T-helper 17 cell (primary cell): ENCODE data around the gene SYNJ2BP. TPM values are rescaled to one million over a fixed set of nuclear protein-coding genes. Genes with fewer than 3 reads are reported as not detected.
"Not testable (repeated sequence)": the region's sequence is repeated elsewhere in the genome, so short reads cannot be mapped to it uniquely, and the experiment has no call there.

Experiments used
- ATAC-seq: fragments of 150-1000 bp; cut with Tn5 transposase; 2 replicates; pipeline ENCODE4 v1.10.0; 2021; ENCODE audit warnings: mild to moderate bottlenecking, moderate library complexity
- DNase-seq, 3 donors: peaks; one replicate each; pipeline versions ENCODE4 v3.0.0 to v3.0.0-alpha.2; 2020 to 2021
- H3K9me3 ChIP-seq: one replicate; pipeline ENCODE4 v1.7.0; 2013; ENCODE audit warnings: low read length, mild to moderate bottlenecking; ENCODE audit not compliant: control insufficient read depth, poor library complexity, severe bottlenecking
- H3K27ac Mint-ChIP-seq: one replicate; pipeline ENCODE4 v1.8.0; 2022; ENCODE audit warnings: mild to moderate bottlenecking, moderate library complexity, mixed read lengths
- H3K27me3 Mint-ChIP-seq: one replicate; pipeline ENCODE4 v1.8.0; 2022; ENCODE audit warnings: mixed read lengths
- H3K36me3 Mint-ChIP-seq: one replicate; pipeline ENCODE4 v1.8.0; 2022; ENCODE audit warnings: low read depth, mixed read lengths
- H3K4me1 Mint-ChIP-seq: one replicate; pipeline ENCODE4 v1.8.0; 2022; ENCODE audit warnings: mild to moderate bottlenecking, mixed read lengths
- H3K4me3 Mint-ChIP-seq: one replicate; pipeline ENCODE4 v1.8.0; 2022; ENCODE audit warnings: mild to moderate bottlenecking, moderate library complexity, mixed read lengths
- total RNA-seq, 4 donors: library from RNA in 2 of 4; stranded (reverse) in 2 of 4; gene quantifications; one replicate each; pipeline ENCODE4 v1.2.3 and lab custom pipeline; 2022 to 2026

SYNJ2BP gene
- total RNA-seq, 2 donors from 2014 or later = 11.5 to 13.3 TPM

DNA sequence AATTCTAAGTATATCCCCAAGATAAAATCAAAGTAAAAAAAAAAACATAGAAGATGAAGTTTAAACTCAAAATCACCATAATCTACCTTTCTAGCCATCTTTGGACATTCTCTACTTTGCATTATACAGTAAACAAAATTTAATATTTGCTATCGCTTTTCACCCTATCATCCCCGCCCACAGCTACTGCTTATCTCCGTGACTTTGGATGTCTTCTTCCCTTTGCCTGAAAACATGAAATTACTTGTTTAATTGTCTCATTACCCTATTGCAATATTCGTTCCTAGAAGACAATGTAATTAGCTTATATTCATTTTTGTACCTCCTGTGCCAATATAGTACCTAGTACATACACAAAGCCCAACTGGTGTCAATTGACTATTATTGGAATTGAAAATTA is 9.3 kb downstream of the SYNJ2BP start:
- H3K9me3 ChIP-seq = no peaks in the 10 kb centered on the region
- Mint-ChIP-seq H3K27ac (no peak overlapping the region), H3K4me3 (no peak overlapping the region), H3K27me3 (no peaks in the 10 kb centered on the region), H3K36me3 (peaks cover 13% of the 10 kb centered on the region), H3K4me1 (peaks cover 39% of the 10 kb centered on the region)
- ATAC-seq (no peak), DNase-seq (no peak)

GRCh38 chr14:70406216-70406615 is 10.7 kb downstream of the SYNJ2BP start:
- not testable (repeated sequence) for H3K36me3 Mint-ChIP-seq, H3K9me3 ChIP-seq, H3K27me3 Mint-ChIP-seq, DNase-seq, H3K4me3 Mint-ChIP-seq, ATAC-seq, H3K27ac Mint-ChIP-seq
- peaks cover 35% of the 10 kb centered on the region for H3K4me1 Mint-ChIP-seq

DNA sequence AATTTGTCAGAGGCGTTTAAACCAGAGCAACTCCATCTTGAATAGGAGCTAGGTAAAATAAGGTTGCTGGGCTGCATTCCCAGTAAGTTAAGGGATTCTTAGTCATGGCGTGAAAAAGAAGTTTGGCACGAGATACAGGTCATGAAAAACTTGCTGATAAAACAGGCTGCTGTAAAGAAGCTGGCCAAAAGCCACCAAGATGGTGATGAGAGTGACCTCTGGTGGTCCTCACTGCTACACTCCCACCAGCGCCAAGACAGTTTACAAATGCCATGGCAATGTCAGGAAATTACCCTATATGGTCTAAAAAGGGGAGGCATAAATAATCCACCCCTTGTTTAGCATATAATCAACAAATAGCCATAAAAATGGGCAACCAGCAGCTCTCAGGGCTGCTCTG is 13.6 kb downstream of the SYNJ2BP start:
- H3K36me3 Mint-ChIP-seq, H3K4me3 Mint-ChIP-seq, H3K27ac Mint-ChIP-seq, H3K9me3 ChIP-seq, H3K27me3 Mint-ChIP-seq, DNase-seq, ATAC-seq: not testable (repeated sequence)
- peaks cover 22% of the 10 kb centered on the region for H3K4me1 Mint-ChIP-seq

DNA sequence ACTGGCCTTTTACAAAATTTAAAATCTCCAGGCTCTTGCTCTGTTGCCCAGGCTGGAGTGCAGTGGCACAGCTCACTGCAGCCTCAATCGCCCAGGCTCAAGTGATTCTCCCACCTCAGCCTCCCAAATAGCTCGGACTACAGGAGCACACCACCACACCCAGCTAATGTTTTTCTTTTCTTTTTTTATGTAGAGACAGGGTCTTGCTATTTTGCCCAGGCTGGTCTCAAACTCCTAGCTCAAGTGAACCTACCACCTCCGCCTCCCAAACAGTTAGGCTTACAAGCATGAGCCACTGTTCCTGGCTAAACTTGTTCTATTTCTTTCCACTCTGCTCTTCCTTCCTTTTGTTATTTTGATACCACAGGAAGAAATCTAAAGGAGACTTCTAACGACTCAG is 15.2 kb downstream of the SYNJ2BP start:
- no peaks in the 10 kb centered on the region for H3K9me3 ChIP-seq
- no peak for ATAC-seq
- no peak for DNase-seq
- peak overlapping the region; percentile 79 for H3K27ac Mint-ChIP-seq
- H3K36me3 Mint-ChIP-seq = no peaks in the 10 kb centered on the region
- no peak overlapping the region for H3K4me3 Mint-ChIP-seq
- H3K27me3 Mint-ChIP-seq = no peaks in the 10 kb centered on the region
- H3K4me1 Mint-ChIP-seq = peaks cover 20% of the 10 kb centered on the region

- no peaks in the 10 kb centered on the region for H3K9me3 ChIP-seq
- Mint-ChIP-seq H3K27ac (no peak overlapping the region), H3K27me3 (no peaks in the 10 kb centered on the region), H3K36me3 (no peaks in the 10 kb centered on the region), H3K4me1 (peaks cover 12% of the 10 kb centered on the region), H3K4me3 (no peak overlapping the region)
- DNase-seq = no peak
- no peak for ATAC-seq
Observed at GRCh38 chr14:70398706-70399431, 18.0 kb downstream of the SYNJ2BP start.

DNA sequence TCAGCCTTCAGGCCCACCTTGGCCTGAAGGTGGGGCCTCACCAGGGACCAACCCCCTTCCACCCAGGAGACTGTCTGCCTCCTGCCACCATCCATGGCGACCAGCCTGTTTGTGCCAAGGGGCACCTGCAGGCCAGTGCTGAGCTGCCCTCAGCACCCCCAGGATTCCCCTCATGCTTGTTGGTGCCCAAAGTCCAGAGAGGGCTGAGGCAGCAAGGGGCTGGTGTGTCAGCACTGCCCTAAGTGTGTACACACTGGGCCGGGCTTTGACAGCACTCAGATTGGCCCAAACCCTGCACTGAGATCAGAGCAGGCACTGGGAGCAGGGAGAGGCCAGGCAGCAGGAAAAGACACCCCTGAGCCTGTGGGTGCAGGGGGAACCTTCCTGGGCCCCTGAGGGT is 18.6 kb downstream of the SYNJ2BP start:
- Mint-ChIP-seq H3K27ac (no peak overlapping the region), H3K27me3 (no peaks in the 10 kb centered on the region)

DNA sequence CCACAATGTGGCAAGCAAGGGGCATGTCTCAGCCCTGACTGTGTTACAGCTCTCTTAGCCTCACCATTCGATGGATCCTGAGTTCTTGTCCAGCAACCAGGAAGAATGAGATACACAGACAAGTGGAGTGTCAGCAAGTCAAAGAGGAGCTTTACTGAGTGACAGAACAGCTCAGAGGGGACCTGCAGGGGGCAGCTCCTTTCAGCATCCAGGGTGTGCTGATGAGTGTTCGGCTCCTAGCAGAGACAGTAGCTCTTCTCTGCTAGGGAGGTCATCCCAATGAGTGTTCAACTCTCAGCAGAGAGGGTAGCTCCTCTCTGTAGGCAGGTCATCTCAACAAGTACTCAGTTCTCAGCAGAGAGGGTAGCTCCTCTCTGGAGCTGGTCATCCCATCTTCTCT is 19.1 kb downstream of the SYNJ2BP start:
- Mint-ChIP-seq H3K27me3 (no peaks in the 10 kb centered on the region), H3K4me1 (peaks cover 15% of the 10 kb centered on the region), H3K4me3 (no peak overlapping the region), H3K36me3 (no peaks in the 10 kb centered on the region), H3K27ac (no peak overlapping the region)
- DNase-seq (no peak), ATAC-seq (no peak)
- H3K9me3 ChIP-seq = no peaks in the 10 kb centered on the region

More for the DNA sequence above, 18.6 kb downstream of the SYNJ2BP start:
- Mint-ChIP-seq H3K4me3 (no peak overlapping the region), H3K36me3 (no peaks in the 10 kb centered on the region), H3K4me1 (peaks cover 12% of the 10 kb centered on the region)
- DNase-seq (no peak), ATAC-seq (no peak)
- no peaks in the 10 kb centered on the region for H3K9me3 ChIP-seq

DNA sequence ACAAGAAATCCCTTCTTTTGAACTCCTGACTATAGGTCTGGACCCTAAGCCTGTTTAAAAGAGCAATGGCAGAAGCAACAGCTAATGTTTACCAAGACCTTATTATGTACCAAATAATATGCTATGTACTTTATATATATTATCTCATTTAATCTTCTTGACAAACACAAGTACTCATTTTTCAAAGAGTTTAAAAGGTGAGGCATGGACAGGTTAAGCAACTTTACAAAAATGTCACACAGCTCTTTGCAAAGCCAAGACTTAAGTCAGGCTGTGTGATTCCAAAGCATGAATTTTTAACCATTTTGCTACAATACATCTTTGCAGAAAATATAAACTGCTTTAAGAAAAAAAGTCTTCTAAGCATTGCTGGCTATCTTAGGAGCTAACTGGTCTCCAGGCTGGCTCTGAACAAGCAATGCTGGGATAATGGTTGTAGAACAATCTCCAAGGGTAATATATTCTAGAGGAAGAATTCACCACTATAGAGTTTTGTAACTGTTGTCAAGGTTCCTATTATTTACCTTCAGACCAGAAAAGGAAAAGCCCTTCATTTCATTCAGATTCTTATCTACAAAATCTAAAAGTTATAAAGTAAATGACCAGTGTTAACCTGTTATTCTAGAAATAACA is 22.1 kb downstream of the SYNJ2BP start:
- ATAC-seq = no peak
- H3K27me3 Mint-ChIP-seq = no peaks in the 10 kb centered on the region
- H3K4me1 Mint-ChIP-seq = peaks cover 19% of the 10 kb centered on the region
- DNase-seq = no peak
- H3K4me3 Mint-ChIP-seq = no peak overlapping the region
- H3K36me3 Mint-ChIP-seq = no peaks in the 10 kb centered on the region
- H3K9me3 ChIP-seq = no peaks in the 10 kb centered on the region
- H3K27ac Mint-ChIP-seq = no peak overlapping the region

GRCh38 chr14:70392676-70393075 is 24.2 kb downstream of the SYNJ2BP start:
- no peaks in the 10 kb centered on the region for H3K27me3 Mint-ChIP-seq
- DNase-seq = no peak
- H3K36me3 Mint-ChIP-seq = peaks cover 5% of the 10 kb centered on the region
- peaks cover 22% of the 10 kb centered on the region for H3K4me1 Mint-ChIP-seq
- H3K27ac Mint-ChIP-seq = no peak overlapping the region
- no peaks in the 10 kb centered on the region for H3K9me3 ChIP-seq
- ATAC-seq = no peak
- no peak overlapping the region for H3K4me3 Mint-ChIP-seq

DNA sequence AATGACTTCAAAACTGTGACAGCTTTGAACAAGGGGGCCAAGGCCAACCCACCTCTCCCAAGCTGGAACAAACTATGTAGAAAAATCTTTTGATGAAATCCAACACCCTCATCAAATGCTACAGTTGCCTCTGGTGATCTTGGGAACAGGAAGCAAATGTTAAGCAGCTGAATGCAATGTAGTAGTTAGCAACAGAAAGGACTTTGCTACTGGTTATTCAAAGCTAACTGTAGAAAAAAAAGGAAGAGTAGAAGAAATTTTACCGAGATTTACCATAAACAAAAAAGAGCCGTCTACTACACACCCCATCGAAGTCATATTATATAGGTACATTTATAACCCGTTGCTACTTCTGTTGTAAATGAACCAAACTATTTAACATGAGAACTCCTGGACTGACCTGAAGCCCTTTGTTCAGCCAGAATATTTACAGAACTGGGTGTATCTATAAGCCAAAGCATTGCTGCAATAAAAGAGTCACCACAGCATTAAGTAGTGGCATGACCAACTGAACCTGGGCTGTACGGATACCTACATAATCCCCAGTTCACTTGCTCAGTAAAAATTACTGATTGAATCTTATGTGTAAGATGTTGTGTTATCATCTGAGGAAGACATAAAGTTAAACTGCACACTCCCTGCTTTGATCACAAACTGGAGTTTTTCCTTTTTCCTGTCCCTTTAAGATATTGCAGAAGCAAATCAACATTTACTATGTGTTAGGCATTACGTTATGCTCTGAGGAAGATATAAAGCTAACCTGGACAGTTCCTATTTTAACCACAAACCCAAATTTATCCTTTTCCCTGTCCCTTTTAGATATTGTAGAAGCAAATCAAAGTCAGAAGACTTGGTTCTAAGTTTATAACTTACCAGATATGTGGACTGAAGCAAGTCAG is 25.1 kb downstream of the SYNJ2BP start:
- peaks cover 5% of the 10 kb centered on the region for H3K36me3 Mint-ChIP-seq
- no peak overlapping the region for H3K4me3 Mint-ChIP-seq

GRCh38 chr14:70382536-70382935 is 34.4 kb downstream of the SYNJ2BP start:
- H3K27me3 Mint-ChIP-seq = no peaks in the 10 kb centered on the region
- H3K36me3 Mint-ChIP-seq = peaks cover 4% of the 10 kb centered on the region
- H3K27ac Mint-ChIP-seq = no peak overlapping the region
- no peak for ATAC-seq
- H3K4me3 Mint-ChIP-seq = no peak overlapping the region
- peaks cover 4% of the 10 kb centered on the region for H3K4me1 Mint-ChIP-seq
- DNase-seq = no peak
- no peaks in the 10 kb centered on the region for H3K9me3 ChIP-seq

More for the DNA sequence above, 25.1 kb downstream of the SYNJ2BP start:
- H3K9me3 ChIP-seq = no peaks in the 10 kb centered on the region
- DNase-seq = no peak
- no peak for ATAC-seq
- Mint-ChIP-seq H3K27ac (no peak overlapping the region), H3K27me3 (no peaks in the 10 kb centered on the region), H3K4me1 (peaks cover 19% of the 10 kb centered on the region)

DNA sequence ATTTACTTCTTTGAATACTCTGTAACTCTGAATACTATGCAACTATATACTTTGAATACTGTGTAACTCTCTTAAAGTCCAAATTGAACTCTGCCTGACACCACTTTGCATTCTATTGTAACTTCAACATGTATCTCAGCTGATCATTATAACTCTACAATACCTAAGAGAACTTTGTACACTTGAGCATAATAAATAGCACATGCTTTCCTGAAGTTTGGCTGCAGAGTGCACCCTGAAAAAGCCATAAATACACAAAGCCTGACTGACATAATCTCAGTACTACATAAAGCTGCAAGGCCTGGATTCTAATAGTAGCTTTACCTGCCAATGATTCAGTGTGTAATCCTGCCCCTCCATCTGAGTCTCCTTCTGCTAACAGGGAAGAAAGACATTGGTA is 36.1 kb downstream of the SYNJ2BP start:
- H3K36me3 Mint-ChIP-seq = peaks cover 2% of the 10 kb centered on the region
- no peaks in the 10 kb centered on the region for H3K27me3 Mint-ChIP-seq
- ATAC-seq (no peak), DNase-seq (no peak)
- no peak overlapping the region for H3K27ac Mint-ChIP-seq
- H3K4me1 Mint-ChIP-seq = peaks cover 2% of the 10 kb centered on the region
- H3K9me3 ChIP-seq = no peaks in the 10 kb centered on the region
- H3K4me3 Mint-ChIP-seq = no peak overlapping the region

- ATAC-seq (no peak), DNase-seq (no peak)
- Mint-ChIP-seq H3K4me3 (no peak overlapping the region), H3K27ac (no peak overlapping the region), H3K36me3 (peaks cover 2% of the 10 kb centered on the region), H3K4me1 (no peaks in the 10 kb centered on the region), H3K27me3 (no peaks in the 10 kb centered on the region)
- no peaks in the 10 kb centered on the region for H3K9me3 ChIP-seq
Observed at GRCh38 chr14:70378696-70379095, 38.2 kb downstream of the SYNJ2BP start.
